Stimulated activated CD8-positive, alpha-beta memory T cell treated with anti-CD3 and anti-CD28 coated beads, Interleukin-2, amount 100 ng/mL, for 48 hours (primary cell): ENCODE results near the gene MIGA1.

Experiments
- DNase-seq, 2 donors: peaks; one replicate each; pipeline ENCODE4 v3.0.0-alpha.2; 2020; ENCODE audit warnings: low read depth in 2 of 2

The MIGA1 gene

GRCh38 chr1:77845951-77846350, 66.5 kb downstream of the MIGA1 start:
- no peak for DNase-seq

DNA sequence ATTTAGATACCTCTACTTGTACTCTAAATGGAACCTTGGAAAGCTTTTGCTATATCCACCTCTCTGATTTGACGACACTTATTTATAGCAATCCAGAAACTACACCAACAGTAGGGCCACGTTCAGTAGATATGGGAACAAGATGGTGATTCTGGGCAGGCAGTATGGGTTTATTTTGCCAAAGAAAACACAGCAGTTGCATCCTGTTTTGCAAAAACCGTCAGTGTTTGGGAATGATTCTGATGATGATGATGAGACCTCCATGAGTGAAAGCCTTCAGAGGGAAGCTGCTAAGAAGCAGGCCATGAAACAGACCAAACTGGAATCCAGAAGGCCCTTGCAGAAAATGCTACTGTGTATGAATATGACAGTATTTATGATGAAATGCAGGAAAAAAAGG, 67.5 kb downstream of the MIGA1 start:
- DNase-seq, result no peak

GRCh38 chr1:77847621-77848080, 68.2 kb downstream of the MIGA1 start:
- DNase-seq, result peak in 1 of 2 donors; percentile 3

- no peak for DNase-seq
These were observed 70.6 kb downstream of the MIGA1 start for GRCh38 chr1:77850082-77850481.

DNA sequence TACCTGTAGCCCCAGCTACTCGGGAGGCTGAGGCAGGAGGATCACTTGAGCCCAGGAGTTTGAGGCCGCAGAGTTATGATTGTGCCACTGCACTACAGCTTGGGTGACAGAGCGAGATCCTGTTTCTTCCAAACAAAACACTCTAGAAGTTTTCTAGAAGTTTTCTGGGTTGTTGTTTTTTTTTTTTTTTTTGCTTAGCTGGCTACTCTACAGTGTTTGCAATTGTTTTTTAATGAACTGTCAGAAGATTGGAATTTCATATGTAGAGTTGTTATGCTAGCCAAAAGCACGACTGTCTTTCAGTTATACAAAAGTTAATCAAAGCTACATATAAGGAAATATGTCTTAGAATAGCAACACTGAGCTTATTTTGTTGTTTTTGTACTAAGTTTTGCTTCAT, 78.1 kb downstream of the MIGA1 start:
- no peak for DNase-seq

GRCh38 chr1:77858725-77859124, 79.3 kb downstream of the MIGA1 start:
- no peak for DNase-seq

DNA sequence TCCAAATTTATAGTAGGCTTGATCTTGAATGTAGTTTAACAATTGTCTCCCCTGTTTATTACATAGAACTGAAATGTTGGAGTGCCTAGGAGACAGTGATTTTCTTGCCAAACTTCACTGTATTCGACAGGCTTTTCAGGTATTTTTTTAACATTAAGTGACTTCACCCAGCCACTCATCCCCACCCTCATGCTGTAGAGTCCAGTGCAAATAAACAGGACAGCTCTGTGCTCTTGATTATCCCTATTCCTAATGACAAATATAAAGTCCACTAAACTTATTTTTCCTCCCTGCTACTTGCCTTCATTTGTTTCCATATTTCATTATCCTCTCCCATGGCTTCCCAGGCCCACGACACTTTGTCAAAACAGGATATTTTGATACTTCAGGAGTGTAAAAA, 79.8 kb downstream of the MIGA1 start:
- no peak for DNase-seq

GRCh38 chr1:77866296-77866695, 86.8 kb downstream of the MIGA1 start:
- no peak for DNase-seq

- DNase-seq, result no peak
These were observed 93.2 kb downstream of the MIGA1 start for GRCh38 chr1:77872645-77873044.

DNA sequence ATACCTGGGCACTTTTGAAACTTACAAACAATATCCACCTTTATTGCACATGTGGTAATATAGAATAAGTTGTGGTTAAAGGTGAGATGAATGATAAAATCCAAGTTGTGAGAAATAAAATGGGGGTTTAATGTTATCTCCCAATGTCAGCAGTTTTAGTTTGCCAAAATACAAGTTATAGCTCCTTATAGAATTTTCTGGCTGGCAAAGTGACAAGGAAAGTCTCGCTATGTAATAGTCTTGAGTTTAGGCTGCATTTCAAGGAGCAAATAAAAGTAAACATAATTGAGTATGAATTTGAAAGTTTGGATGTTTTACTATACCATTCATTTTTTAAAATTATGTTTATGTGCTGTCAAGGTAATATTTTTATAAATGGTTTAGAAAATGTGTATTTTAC, 94.0 kb downstream of the MIGA1 start:
- DNase-seq, result no peak

GRCh38 chr1:77874804-77875445, 95.5 kb downstream of the MIGA1 start:
- no peak for DNase-seq

DNA sequence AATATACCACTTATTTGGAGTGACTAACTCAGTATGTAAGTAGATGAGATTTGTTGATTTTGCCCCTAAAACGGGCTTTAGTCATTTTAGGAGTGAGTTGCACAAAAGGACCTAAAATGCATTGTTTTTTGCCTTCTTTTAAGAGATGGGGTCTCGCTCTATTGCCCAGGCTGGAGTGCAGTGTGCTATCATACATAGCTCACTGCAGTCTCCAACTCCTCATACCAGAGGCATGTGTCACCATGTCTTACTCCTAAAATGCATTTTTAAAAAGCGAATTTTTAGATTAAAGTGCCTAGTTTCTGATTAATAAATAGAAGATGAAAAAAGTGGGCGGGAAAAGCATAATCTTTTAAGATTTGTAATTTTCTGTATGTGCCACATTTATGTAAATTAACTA, 97.4 kb downstream of the MIGA1 start:
- DNase-seq, result no peak

DNA sequence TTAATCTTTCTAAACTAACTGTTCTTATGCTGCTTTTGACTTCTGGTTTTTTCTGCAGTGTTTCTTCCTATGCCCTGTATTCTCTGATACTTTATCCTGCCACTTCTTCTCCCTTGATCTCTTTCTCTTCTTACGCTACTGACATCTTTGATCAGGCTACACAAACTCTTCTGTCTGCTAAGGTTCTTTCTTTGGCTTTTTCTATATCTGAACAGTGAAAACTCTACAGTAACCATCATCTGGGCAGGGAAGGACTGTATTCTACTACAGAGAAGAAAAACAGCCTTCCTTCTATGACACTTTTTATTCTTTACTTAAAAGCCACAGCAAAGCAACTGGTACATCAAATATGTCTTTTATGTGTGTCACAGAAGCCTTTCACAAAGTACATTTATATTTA, 101.6 kb downstream of the MIGA1 start:
- DNase-seq, result no peak

DNA sequence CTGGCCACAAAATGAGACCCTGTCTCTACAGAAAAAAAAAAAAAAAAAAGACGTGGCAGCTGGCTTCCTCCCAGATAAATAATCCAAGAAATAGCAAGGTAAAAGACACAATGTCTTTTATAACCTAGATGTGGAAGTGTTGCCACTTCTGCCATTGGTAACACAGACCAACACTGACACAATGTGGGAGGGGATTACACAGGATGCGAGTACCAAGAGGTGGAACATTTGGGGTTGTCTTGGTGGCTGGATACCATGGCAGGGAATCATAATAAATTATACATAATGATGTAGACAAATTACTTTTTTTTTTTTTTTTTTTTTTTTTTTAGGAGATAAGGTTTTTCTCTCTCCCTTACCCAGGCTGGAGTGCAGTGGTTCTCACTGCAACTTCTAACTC, 103.0 kb downstream of the MIGA1 start:
- DNase-seq, result no peak

DNA sequence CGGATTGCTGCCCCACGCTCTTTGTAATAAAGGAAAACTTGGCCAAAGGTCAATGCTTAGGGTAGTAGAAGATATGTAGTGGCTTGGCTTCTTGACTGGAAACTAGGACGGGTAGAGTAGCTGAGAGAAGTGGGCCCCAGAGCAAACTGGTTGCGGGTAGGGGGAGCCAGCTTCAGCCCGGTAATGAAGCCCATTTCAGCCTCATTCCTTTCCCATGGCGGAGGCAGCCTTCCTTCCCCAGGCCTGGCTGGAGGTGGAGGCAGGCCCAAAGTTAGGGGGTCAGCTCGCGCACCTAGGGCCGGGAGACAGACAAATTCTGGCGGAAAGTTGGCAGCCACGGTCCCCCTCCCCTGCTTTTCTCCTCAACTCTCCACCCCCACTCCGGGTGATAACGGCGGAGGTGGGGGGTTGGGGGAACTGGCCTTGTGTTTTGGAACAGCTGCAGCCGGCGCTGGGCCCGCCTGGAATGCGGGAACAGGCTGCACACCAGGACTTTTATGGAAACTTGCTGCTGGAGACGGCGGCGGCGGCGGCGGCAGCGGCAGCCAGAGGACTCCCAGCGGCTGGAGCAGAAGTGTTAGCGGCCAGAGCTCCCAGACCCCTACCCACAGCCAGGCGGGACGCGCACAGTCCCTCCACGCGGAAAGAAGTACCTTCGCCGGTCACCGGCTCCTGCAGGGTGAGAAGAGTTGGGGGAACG, 108.8 kb downstream of the MIGA1 start, which contains the start of gene NEXN:
TSS of gene NEXN (plus strand) at position 544 of the 700 bp plus-strand sequence. CDS start 27,483 bp downstream, outside the sequence.
- no peak for DNase-seq

DNA sequence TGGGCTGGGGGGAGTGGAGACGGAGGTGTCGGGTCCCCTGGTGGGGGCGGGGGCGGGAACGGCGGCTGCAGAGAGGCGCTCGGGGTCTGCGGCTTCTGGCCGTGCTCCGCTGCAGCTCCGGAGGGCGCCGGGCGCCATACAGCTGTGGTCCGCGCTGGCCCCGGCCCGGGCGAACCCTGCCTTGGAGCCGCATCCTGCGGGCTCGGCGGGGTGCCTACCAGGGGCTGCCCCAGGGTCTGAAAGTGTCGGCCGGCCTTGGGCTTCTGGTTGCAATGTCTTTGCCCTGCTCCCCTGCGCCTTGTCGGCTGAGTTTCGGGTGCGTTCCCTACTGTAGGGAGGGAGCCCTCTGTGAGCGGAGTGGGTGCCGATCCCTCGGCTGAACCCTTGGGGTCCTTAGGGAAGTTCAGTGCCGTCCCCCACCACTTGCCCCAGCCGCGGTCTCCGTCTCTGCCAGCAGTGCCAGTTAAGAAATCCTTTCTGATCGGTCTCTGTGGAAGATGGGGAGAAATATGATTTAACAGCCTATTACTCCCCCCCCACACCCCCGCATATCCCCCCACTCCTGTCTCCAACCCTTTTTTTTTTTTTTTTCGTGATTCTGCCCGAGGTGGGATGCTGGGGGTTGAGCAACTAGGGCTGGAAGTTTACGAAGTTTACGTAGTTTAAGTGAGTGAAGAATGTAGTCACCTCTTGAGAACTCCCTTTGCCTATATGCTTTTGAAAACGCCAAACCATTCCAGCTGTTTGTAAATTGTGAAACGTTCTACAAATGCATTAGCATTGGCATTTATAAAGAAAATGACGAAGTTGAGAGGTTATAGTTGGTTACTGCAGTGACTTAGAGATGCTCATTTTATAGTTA, 109.6 kb downstream of the MIGA1 start:
- peak in 1 of 2 donors; percentile 4 for DNase-seq

DNA sequence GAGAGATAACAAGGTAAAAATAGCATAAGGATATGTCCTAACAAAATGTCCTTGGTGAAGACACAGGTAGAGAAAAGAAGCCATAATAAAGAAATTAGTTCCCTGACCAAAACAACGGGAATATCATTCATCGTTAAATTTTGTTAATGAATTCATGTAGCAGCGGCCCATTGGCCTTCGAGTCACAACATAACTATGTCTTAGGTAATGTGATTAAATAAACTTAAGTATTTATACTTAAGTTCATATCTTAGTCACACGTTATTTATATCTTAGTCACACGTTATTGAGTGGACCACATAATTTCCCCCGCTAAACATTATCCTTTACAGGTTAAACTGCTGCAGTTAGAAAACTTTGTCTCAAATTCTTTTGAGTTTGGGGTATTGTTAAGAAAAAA, 110.2 kb downstream of the MIGA1 start:
- DNase-seq, result no peak

DNA sequence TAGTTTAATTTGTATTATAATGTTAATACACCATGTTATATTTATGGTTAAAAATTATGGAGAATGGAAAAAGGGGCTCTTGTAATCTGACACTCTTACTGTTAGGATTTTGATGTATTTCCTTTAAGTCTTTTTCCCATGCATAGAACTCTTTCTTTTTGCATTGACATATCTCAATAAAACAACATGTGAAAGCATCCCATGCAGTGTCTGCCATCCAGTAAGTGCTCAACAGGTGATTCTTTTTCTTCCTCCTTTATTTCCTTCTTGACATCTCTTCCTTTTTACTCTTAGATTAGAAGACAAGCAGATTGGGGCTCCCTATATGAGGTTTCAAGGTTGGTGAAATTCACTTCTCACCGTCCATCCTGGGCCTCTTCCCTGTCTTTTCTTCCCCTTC, 111.8 kb downstream of the MIGA1 start:
- DNase-seq, result no peak

DNA sequence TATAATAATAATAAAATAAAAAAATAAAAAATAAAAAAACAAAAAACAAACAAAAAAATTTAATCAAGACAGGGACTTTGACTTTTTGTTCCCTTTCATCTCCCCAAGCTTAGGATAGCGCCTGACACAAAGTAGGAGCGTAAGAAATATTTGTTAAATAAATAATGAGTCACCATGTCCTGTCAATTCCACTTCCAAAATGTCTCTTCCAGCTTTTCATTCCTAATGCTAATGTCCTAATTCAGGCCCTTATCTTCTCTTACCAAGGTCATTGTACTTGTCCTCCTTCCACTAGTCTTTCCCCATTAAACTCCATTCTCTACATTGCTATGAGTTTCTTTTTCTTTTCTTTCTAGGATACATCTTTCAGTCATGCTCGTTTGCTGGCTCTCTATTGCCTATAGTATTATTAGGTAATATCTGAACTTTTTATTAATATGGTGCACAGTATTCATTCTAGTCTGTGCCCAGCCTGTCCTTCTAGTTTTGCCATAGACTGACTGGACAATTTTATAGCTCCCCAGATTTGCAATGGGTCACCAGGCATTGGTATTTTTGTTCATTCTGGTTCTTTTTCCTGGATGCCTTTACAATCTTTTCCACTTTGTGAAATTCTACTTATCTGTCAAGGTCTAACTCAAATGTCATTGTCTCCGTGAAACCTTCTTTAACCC, 120.3 kb downstream of the MIGA1 start:
- DNase-seq, result no peak

GRCh38 chr1:77900687-77901293, 121.3 kb downstream of the MIGA1 start:
- DNase-seq, result no peak

DNA sequence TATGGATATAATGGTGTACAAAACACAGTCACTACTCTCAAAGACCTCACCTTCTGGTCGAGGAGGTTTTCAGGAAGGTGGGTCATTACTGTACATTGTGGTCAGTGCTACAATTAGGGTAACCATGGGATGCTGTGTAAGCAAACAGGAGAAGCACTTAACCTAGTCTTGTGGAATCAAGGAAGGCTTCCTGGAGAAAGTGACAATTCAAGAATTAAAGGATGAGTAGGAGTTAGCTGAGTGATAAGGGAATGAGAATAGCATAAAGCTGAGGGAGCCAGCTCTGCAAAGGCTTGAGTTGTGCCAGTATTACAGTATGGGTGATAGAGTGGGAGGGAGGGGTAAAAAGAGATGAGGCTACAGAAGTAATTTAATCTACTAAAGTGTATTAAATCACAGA, 126.2 kb downstream of the MIGA1 start:
- no peak for DNase-seq
